SH-SY5Y (cell line): ENCODE data around the gene SOCS4.

ENCODE experiments used
- GATA2 ChIP-seq: IDR thresholded peaks from 2 replicates; pipeline ENCODE4 v1.6.1; 2011; ENCODE audit warnings: mild to moderate bottlenecking, low read depth, low read length
- GATA3 ChIP-seq: IDR thresholded peaks from 2 replicates; pipeline ENCODE4 v1.6.1; 2011; ENCODE audit warnings: low read depth, mild to moderate bottlenecking, low read length, moderate library complexity

GRCh38 chr14:55054098-55054497 is 27.1 kb downstream of the SOCS4 start:
- TF ChIP-seq GATA2 (no peak), GATA3 (no peak)
